BE2C (cell line): ENCODE results near the gene ARMC7. TPM values are rescaled to one million over a fixed set of nuclear protein-coding genes. Genes with fewer than 3 reads are reported as not detected.
A peak's percentile ranks its signal among the peaks of the same experiment; 100 is the strongest.

Source experiments
- DNase-seq: peaks from one replicate; pipeline ENCODE4 v3.0.0-alpha.2; 2020
- H3K27me3 ChIP-seq: fragments of 250-450 bp; sonication (Bioruptor Pico); 2 replicates; pipeline ENCODE4 v1.5.1; 2020; ENCODE audit warnings: mild to moderate bottlenecking
- H3K36me3 ChIP-seq: fragments of 250-450 bp; sonication (Bioruptor Pico); 2 replicates; pipeline ENCODE4 v1.5.1; 2020; ENCODE audit warnings: mild to moderate bottlenecking
- H3K4me1 ChIP-seq: fragments of 250-450 bp; sonication (Bioruptor Pico); 2 replicates; pipeline ENCODE4 v1.5.1; 2020
- H3K4me3 ChIP-seq: 2 replicates; pipeline ENCODE4 v1.5.1; 2011; ENCODE audit warnings: low read depth, low read length
- H3K9me3 ChIP-seq: fragments of 250-450 bp; sonication (Bioruptor Pico); 2 replicates; pipeline ENCODE4 v1.5.1; 2020
- polyA plus RNA-seq: library from polyadenylated mRNA; unstranded; fragments of >200 nt; gene quantifications from one replicate; pipeline ENCODE4 v1.2.1, GENCODE V29; 2012; ENCODE audit warnings: low read depth, missing spikeins; ENCODE audit not compliant: insufficient read length, insufficient read depth
- TF ChIP-seq, protein P1 (sequence below): IDR thresholded peaks from 2 replicates; pipeline ENCODE4 v1.5.1; 2012; ENCODE audit warnings: mild to moderate bottlenecking, low read depth, low read length

The ARMC7 gene
- polyA plus RNA-seq = 17.7 TPM

DNA sequence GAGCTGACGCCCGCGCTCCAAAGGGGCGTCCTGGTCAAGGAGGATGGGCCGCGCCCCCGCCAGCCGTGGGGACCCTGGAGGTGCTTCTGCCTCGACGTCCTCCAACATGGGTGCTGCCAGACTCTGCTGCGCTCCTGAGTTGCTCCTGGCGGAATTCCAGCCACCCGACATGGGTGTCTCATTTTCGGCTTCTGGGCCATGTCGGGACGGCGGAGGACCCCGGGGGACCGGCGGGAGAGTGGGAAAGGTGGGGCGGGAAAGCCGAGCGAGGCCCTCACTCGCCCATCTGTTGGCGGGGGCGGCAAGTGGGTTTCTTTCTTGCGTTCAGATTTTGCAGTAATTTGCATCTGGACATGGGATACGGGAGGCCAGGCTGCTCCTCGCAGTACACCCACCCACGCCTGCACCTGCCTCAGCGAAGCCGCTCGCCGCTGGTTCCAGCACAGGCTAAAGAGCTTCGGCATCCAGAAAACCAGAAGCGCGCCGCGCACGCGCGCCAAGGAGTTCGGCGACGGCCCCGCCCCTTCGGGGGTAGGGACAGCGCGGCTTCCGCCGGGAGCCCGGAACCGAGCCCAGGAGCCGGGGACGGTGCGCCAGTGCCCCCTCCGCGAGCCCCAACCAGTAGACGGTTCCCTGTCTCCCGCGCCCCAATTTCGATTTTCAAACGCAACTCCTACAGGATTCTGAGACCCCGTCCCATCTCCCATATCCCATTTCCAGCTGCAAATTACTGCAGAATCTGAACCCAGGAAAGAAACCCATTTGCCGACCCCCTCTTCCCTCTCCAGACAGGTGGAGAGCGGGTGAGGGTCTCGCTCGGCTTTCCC lies at the start of gene ARMC7:
Gene ARMC7, plus strand, starts transcription at position 563 of the 827 bp plus-strand sequence. CDS start 320 bp downstream, outside the sequence.
- H3K4me3 ChIP-seq = peak within 1 kb of the TSS; percentile 87
- peak; percentile 94 for DNase-seq
- no peaks in the 10 kb centered on the region for H3K4me1 ChIP-seq
- no peaks in the 10 kb centered on the region for H3K36me3 ChIP-seq
- H3K9me3 ChIP-seq = no peaks in the 10 kb centered on the region
- H3K27me3 ChIP-seq = no peaks in the 10 kb centered on the region
- TF ChIP-seq, protein P1, sequence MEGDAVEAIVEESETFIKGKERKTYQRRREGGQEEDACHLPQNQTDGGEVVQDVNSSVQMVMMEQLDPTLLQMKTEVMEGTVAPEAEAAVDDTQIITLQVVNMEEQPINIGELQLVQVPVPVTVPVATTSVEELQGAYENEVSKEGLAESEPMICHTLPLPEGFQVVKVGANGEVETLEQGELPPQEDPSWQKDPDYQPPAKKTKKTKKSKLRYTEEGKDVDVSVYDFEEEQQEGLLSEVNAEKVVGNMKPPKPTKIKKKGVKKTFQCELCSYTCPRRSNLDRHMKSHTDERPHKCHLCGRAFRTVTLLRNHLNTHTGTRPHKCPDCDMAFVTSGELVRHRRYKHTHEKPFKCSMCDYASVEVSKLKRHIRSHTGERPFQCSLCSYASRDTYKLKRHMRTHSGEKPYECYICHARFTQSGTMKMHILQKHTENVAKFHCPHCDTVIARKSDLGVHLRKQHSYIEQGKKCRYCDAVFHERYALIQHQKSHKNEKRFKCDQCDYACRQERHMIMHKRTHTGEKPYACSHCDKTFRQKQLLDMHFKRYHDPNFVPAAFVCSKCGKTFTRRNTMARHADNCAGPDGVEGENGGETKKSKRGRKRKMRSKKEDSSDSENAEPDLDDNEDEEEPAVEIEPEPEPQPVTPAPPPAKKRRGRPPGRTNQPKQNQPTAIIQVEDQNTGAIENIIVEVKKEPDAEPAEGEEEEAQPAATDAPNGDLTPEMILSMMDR = no peak

DNA sequence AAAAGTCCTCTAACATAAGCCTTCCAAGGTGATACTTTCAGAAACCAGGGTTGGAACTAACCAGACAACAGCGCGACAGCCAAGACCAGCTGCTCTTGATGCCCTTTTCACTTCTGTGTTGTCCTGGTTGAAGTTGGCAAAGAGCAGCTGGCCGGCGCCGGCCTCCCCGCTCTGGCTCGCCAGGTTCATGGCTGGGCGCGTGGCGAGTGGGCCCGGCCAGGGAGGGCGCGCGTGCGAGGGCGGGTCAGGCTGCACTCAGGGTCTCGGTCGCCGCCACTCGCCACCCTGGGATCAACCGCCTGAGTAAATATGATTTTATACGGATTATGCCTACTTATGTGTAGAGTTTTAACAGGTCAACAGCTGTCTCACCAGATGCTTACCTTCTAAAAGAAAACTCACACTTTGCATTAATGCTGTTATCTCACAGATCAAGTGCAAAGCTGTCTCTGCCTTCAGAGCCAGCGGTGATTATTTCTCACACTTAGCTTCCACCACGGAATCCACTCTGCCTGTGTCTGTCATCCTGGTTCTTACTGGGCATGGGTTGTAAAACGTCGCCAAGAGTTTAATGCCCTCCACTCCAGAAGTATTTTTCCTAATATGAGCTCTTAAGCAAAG lies 49.2 kb upstream of the ARMC7 start:
- Histone ChIP-seq H3K9me3 (no peaks in the 10 kb centered on the region), H3K4me3 (no peak overlapping the region), H3K36me3 (peaks cover 40% of the 10 kb centered on the region), H3K27me3 (no peaks in the 10 kb centered on the region), H3K4me1 (no peaks in the 10 kb centered on the region)
- no peak for DNase-seq
- TF ChIP-seq, protein P1 = no peak

DNA sequence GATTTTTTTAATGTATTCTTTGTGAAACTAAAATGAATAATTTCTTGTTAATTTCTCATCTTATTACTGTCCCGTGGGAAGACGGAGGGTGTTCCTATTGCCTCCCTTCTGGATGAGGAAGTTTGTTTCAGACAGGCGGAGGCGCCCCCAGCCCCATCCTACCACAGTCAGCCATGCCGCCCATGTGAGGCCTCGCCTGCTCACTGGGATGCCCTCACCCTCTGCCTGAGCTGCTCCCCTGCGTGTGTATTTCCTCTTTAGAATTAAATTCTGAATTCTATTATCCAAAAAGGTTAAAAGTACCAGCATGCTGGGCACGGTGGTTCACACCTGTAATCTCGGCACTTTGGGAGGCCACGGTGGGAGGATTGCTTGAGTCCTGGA lies 48.7 kb upstream of the ARMC7 start:
- Histone ChIP-seq H3K9me3 (no peaks in the 10 kb centered on the region), H3K4me3 (no peak overlapping the region), H3K27me3 (no peaks in the 10 kb centered on the region), H3K4me1 (no peaks in the 10 kb centered on the region), H3K36me3 (peaks cover 38% of the 10 kb centered on the region)
- TF ChIP-seq, protein P1 = no peak
- DNase-seq = no peak

DNA sequence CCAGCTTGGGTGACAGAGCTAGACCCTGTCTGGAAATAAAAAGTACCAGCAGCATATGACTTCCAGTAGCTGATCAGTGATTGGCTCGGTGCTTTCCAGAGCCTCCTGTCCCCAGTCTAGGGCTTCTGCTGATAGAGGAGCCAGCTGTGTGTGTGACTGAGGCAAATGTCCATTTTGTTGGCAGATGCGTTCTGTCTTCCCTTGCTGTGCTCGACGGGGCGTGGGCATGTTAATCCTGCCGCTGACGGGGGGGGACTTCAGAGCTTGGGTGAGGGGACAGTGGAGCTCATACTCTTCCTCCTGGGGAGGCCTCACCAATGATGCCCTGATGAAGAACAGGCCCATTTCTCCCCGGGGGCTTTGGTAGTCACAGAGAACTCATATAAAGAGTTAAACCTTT lies 48.2 kb upstream of the ARMC7 start:
- DNase-seq = no peak
- Histone ChIP-seq H3K36me3 (peaks cover 37% of the 10 kb centered on the region), H3K9me3 (no peaks in the 10 kb centered on the region), H3K4me3 (no peak overlapping the region), H3K4me1 (no peaks in the 10 kb centered on the region), H3K27me3 (no peaks in the 10 kb centered on the region)
- TF ChIP-seq, protein P1 = no peak

DNA sequence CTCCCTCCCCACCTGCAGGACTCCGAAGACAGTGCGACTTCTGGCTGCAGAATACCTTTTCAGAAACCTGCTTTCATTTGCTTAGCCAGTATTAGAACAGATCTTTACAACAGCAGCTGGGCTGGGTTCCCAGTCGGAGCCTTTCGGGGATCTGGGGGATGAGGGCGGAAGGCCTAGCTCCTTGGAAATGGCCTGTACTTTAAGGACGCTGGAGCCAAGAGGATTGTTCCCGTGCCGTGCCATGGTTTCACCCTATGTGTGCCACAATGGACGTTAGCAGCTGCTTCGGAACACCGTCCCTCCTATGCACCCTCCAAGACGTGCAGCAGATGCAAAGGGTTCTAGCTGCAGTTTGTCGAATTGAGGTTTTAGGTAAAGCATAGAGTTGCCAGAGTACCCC lies 46.6 kb upstream of the ARMC7 start:
- Histone ChIP-seq H3K9me3 (no peaks in the 10 kb centered on the region), H3K36me3 (peaks cover 33% of the 10 kb centered on the region), H3K4me1 (no peaks in the 10 kb centered on the region), H3K27me3 (no peaks in the 10 kb centered on the region), H3K4me3 (no peak overlapping the region)
- TF ChIP-seq, protein P1 = no peak
- no peak for DNase-seq

DNA sequence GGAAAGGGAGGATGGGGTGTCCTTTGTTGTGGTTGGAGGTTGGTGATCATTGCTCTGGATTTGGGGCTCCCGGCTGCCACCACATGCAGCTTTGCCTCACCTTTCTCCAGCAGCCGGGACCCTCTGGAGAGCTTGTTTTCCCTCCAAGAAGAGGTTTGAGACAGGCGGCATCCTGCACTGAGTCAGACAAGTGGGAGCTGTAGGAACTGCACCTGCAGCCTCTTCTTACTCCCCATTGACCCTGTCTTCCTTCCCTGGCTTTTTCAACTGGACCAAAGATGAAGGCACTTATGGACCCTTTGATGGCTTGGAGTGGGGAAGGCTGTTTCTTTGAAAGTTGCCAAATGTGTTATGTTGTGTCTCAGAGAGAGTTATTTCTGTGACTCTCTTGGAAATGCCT lies 46.1 kb upstream of the ARMC7 start:
- H3K9me3 ChIP-seq = no peaks in the 10 kb centered on the region
- TF ChIP-seq, protein P1 = no peak
- no peak overlapping the region for H3K4me3 ChIP-seq
- peaks cover 33% of the 10 kb centered on the region for H3K36me3 ChIP-seq
- no peaks in the 10 kb centered on the region for H3K4me1 ChIP-seq
- H3K27me3 ChIP-seq = no peaks in the 10 kb centered on the region
- no peak for DNase-seq
